ENCODE data around the gene CPS1.

Gene CPS1

DNA sequence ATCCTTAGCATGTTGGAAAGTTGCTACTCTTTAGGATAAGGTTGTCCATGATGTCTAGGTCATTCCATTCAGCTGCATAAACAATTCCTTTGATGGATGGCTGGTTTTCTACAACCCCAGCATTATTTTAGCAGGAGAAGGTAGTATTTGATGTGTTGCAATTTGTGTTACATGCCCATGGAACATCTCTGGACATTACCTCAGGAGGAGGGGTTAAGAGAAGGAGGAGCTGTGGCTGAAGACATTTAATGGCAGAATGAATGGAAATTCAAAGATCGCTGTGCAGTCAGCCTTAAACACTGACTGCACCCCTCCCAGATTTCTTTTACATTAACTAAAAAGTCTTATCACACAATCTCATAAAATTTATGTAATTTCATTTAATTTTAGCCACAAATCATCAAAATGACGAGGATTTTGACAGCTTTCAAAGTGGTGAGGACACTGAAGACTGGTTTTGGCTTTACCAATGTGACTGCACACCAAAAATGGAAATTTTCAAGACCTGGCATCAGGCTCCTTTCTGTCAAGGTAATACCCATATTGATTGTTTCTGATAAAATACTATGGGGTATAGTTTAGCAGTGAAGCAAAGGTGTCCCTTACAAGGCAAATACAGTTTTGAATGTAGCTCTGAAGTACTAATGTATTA, at the start of gene CPS1:
Gene CPS1, plus strand, starts transcription at position 271 of the 652 bp plus-strand sequence. Its CDS starts 135 bp downstream, at position 406.
- DNase-seq, result no peak

DNA sequence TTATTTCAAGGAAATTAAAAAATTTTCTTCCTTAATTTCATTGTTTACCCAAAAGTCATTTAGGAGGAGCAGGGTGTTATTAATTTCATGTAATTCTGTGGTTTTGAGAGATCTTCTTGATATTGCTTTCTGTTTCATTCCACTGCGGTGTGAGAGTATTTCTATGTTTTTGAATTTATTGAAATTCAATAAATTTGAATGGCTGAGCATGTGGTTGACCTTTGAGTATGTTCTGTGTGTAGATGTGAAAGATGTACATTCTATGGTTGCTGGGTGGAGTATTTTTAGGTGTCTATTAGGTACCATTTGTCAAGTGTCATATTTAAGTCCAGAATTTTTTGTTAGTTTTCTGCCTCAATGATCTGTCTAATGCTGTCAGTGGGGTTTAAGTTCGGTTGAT, 40.5 kb upstream of the CPS1 start:
- no peak for DNase-seq

DNA sequence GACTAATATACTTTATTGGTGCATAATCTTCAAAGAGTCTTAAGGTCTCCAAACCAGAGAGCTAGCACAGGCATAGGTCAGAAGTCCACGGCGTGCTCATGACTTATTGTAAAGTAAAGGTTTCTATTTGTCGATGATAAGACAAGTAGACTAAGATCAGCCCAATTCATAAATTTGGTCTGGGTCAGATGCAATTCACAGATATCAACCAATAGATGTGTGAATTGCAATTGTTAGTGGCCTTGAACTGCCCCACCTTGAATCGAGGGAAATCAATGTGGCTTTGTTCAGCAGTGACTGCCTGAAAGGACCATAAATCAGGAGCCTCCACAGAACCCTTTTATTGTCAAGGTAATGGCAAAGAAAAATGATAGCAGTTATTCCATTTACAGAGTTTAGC, 39.1 kb upstream of the CPS1 start:
- DNase-seq, result no peak

GRCh38 chr2:210519594-210519993, 36.8 kb upstream of the CPS1 start:
- no peak for DNase-seq

- no peak for DNase-seq
Observed at GRCh38 chr2:210522399-210522798, 34.0 kb upstream of the CPS1 start.

- no peak for DNase-seq
Observed at GRCh38 chr2:210523650-210524289, 32.6 kb upstream of the CPS1 start.

DNA sequence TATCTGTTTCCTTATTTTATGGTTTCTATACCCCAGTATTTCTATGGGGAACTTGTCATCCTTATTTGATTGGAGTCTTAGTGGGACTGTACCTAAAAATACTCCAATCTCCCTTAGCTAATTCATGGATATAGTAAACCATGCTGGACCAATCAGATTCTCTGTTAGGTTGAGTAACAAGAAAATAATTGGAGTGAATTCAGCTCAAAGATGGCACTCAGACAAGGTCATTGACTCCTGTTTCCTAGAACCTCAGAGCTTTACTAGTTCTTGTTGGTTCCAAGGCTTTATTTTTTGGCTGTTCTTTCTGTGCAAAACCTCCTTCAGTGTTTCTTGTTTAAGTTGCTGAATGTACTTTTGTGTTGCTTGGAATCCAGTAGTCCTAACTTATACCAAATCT, 31.9 kb upstream of the CPS1 start:
- DNase-seq, result no peak

DNA sequence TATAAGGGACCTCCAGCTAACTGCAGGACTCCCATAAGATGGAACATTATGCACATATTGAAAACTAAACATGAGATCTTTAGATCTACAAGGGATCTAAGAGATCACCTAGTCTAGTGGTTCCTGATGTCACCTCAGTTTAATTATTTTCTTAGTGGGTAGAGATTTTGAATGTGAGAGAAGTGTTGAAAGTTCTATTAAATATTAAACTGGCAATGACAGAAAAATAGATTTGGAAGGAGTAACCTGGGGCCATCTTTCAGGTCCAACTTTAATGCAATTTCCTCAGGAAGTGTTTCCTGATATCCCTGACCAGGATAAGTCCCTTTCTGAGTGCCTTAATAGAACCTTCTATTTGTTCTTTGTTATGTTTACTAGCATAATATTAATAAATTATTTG, 29.1 kb upstream of the CPS1 start:
- no peak for DNase-seq

- no peak for DNase-seq
Observed at GRCh38 chr2:210528716-210529115, 27.7 kb upstream of the CPS1 start.

DNA sequence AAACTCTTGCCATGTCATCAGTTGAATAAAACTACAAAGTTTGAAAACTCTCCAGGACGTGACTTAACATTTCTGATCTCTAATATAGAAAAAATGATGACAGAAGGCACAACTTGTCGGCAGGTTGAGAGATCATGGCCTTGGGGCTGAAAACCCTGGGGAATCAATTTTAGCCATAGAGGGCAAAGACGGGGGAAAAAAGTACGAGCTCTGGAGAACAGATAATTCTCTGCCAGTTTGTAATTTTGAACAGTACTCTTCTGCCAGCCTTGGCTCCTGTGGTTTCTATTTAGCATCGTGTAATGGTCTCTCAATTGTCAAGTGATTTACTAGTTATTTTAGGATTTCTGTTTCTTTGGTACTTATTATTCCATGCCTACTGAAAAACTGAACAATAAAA, 25.3 kb upstream of the CPS1 start:
- DNase-seq, result no peak

DNA sequence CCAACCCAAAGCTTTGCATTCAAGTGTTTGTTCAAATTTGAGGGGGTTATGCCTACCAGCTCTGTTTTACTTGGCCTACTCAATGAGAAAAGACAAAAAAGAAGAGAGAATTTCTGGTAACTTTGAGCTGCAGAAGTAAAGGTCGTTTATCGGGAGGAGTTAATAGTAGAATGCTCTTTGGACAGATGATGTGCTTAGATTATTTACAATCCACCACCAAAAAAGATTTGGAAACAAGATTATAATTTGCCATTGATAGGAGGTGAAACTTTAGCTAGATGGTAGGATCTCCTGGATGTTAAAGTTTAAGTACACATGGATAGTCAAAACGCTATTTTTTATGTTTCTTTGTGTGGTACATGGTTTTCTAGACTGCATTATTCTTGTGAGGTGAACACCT, 24.9 kb upstream of the CPS1 start:
- no peak for DNase-seq

GRCh38 chr2:210533389-210533788, 23.0 kb upstream of the CPS1 start:
- no peak for DNase-seq

- DNase-seq, result no peak
Observed at GRCh38 chr2:210534879-210535278, 21.5 kb upstream of the CPS1 start.

GRCh38 chr2:210536973-210537650, 19.3 kb upstream of the CPS1 start:
- no peak for DNase-seq

- no peak for DNase-seq
Observed at GRCh38 chr2:210539035-210539434, 17.4 kb upstream of the CPS1 start.

DNA sequence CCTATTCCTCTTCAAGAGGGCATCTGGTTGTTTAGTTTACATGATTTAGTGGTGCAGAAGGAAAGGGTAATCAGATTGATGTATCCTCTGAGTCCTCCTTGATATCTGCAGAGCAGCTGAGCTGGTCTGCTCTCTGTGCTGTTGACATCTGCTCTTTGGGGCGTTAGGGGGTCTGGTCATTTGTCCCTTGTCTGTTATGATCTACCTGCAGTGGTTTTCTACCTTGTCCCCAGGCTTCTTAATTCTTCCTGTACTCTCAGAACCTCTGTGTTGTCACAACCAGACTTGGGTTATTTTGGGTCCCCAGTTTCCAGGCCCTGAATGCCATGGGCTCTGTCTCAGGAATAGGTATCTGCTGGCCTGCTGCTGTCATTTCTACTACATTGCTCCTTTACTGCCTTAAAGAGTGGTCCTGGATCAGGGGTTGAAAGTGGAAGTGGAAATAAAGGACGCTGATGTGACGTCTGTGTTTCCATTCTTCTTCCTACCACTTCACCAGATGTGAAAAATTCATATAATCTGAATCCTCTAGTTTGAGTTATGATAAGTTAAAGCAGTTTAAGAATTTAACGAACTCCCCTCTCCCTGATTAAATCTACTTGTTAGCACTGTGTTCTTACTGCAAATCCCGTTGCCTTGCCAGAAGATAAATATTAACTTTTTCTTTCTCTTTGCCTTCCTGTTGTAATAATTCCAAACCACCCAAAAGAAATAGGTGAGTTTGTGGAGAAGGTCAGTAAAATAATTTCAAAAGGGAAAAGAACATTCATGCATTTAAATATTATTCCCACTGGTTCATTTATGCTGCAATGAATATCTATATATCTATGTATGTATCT, 16.6 kb upstream of the CPS1 start:
- no peak for DNase-seq

DNA sequence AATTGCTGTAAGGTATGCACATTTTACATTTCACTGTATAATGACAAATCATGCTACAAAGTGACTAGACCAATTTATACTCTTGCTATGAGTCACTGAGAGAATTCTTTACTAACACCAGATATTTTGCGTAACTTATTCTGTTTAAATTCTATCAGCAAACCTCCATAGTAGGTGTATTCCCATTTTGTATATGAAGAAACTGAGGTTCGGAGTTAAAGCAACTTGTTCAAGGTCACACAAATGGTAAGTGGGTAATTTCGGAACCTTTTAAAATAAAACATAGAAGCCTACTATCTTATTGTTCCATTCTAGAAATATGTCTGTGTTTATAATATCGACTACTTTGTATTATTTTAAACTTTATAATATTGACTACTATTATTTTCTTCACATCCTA, 15.9 kb upstream of the CPS1 start:
- DNase-seq, result no peak

- DNase-seq, result no peak
Observed at GRCh38 chr2:210540900-210541289, 15.5 kb upstream of the CPS1 start.

GRCh38 chr2:210541290-210541902, 15.0 kb upstream of the CPS1 start:
- DNase-seq, result no peak

DNA sequence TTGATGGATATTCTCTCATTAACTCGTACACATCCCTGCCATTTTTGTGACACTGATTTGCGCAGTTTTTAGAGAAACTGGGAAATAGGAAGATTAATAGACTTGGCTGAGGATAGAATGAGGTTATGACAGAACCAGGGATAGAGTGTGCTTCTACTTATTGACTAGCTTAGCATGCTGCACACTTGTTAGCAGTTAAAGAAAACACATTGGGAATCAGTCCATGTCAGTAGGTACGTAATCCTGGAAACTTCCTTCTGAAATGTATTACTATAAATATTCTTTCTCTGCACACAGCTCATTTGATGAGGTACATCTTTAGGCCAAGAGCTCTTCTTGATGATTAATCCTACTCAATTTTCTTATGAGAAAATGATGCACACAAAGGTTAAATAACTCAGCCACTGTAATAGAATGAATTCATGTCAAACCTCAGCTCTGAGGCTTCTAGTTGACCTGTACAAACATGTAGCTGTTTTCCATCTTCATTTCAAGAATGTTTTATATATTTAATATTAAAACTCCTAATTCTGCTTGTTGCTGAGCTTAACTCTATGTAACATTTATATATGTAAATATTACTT, 12.3 kb upstream of the CPS1 start:
- no peak for DNase-seq

- DNase-seq, result no peak
Observed at GRCh38 chr2:210544831-210545230, 11.6 kb upstream of the CPS1 start.

GRCh38 chr2:210546424-210547208, 9.8 kb upstream of the CPS1 start:
- no peak for DNase-seq
